GM10266 (cell line): ENCODE results near the gene MRFAP1L1.
A peak's percentile ranks its signal among the peaks of the same experiment; 100 is the strongest.
"Not testable (repeated sequence)": the region's sequence is repeated elsewhere in the genome, so short reads cannot be mapped to it uniquely, and the experiment has no call there.

Source experiments
- DNase-seq: peaks from one replicate; pipeline ENCODE4 v3.0.0; 2012; ENCODE audit errors: extremely low spot score
- CTCF ChIP-seq: IDR thresholded peaks from 2 replicates; pipeline ENCODE4 v1.5.1; 2012; ENCODE audit warnings: mild to moderate bottlenecking, low read depth; ENCODE audit not compliant: control insufficient read depth, insufficient read depth; ENCODE audit errors: missing control alignments

The MRFAP1L1 gene

DNA sequence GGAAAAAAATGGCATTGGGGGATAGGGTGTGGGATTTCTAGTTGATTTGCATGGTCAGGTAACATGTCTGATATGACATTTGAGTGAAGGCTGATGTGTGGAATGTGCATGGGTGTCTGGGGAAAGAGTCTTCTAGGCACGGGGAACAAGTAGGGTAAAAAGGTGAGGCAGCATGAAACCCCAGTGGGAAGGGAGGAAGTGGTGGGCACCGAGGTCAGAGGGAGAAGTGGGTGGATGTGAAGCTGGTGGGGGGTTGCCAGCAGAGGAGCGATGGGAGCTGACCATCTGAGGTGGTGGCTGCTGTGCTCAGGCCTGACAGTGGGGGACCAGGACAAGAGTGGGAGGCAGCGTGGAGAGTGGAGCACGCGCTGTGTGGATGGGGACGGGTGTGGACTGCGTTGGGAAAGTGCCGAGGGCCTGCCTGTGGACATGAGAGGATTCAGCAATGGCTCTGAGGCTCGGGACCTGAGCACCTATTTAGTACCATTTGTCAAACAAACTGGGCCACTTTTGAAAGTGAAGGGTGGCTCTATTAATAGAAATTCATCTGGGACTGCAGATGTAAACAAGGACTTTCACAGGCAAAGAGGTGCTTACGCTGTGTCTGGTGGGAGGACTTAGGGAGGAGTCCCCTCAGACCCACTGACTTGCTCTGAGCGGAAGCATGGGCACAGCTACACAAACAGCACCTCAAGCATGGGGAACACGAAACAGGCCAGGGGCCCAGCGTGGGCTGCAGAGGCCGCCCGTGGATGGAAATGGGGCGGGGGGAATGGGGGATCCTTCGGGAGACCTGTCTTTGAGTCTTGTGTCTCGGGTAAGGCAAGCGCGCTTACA lies 32.7 kb downstream of the MRFAP1L1 start:
- no peak for TF ChIP-seq CTCF
- DNase-seq = no peak

GRCh38 chr4:6674500-6675149 lies 35.0 kb downstream of the MRFAP1L1 start:
- TF ChIP-seq CTCF = peak; percentile 58
- peak; percentile 72 for DNase-seq

GRCh38 chr4:6673660-6674499 lies 35.8 kb downstream of the MRFAP1L1 start:
- no peak for TF ChIP-seq CTCF
- peak; percentile 99 for DNase-seq

GRCh38 chr4:6673191-6673659 lies 36.4 kb downstream of the MRFAP1L1 start:
- DNase-seq = not testable (repeated sequence)

GRCh38 chr4:6672541-6673190 lies 37.0 kb downstream of the MRFAP1L1 start:
- DNase-seq = not testable (repeated sequence)

GRCh38 chr4:6672131-6672530 lies 37.5 kb downstream of the MRFAP1L1 start:
- no peak for DNase-seq
- TF ChIP-seq CTCF = no peak

DNA sequence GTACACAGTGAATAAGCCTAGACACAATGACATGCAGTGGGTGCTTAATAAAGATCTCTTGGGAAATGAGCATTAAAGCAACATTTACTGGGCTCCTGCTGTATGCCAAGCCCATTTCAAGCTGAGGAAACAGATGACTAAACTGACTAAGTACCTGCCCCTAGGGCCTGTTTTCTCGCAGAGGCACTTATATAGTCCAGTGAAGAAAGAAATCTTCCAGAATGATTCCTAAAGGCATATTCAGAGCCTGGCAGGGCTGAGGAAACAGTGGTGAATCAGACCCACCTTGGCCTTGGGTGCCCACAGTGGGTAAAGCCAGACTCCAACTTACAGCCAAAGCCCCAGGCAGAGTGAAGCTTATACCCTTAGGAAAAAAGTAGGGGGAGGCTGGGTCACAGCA lies 38.0 kb downstream of the MRFAP1L1 start:
- TF ChIP-seq CTCF = no peak
- DNase-seq = no peak
